Activated naive CD8-positive, alpha-beta T cell treated with anti-CD3 and anti-CD28 coated beads, Interleukin-2, amount 10 ng/mL, durations not matched to agents 7 days and 5 days (primary cell): ENCODE data around the gene CRIM1. TPM values are rescaled to one million over a fixed set of nuclear protein-coding genes. Genes with fewer than 3 reads are reported as not detected.

ENCODE experiments used
- ATAC-seq: fragments of 150-1000 bp; cut with Tn5 transposase; one replicate; pipeline ENCODE4 v1.10.0; 2021; ENCODE audit warnings: low read depth, moderate library complexity
- POLR2A ChIA-PET: fragments of 350-600 bp; sonication (Branson Sonifier 250); formaldehyde crosslinking; loops from one replicate; lab custom pipeline; 2021; ENCODE audit warnings: antibody characterized with exemption; lab: Charles Lee
- DNase-seq: peaks from one replicate; pipeline ENCODE4 v3.0.0; 2021
- H3K27ac Mint-ChIP-seq: one replicate; pipeline ENCODE4 v1.8.0; 2022; ENCODE audit warnings: mild to moderate bottlenecking, mixed read lengths
- H3K27me3 Mint-ChIP-seq: one replicate; pipeline ENCODE4 v1.8.0; 2022; ENCODE audit warnings: mild to moderate bottlenecking, moderate library complexity, mixed read lengths
- H3K36me3 Mint-ChIP-seq: one replicate; pipeline ENCODE4 v1.8.0; 2021; ENCODE audit warnings: mild to moderate bottlenecking, mixed read lengths
- H3K4me1 Mint-ChIP-seq: one replicate; pipeline ENCODE4 v1.8.0; 2021; ENCODE audit warnings: mixed read lengths
- H3K4me3 Mint-ChIP-seq: one replicate; pipeline ENCODE4 v1.8.0; 2022; ENCODE audit warnings: mild to moderate bottlenecking, moderate library complexity, mixed read lengths
- H3K9me3 Mint-ChIP-seq: one replicate; pipeline ENCODE4 v1.8.0; 2021; ENCODE audit warnings: mixed read lengths
- total RNA-seq, 2 experiments: library from RNA; stranded (reverse); gene quantifications; one replicate each; pipeline ENCODE4 v1.2.3, GENCODE V29; 2021

Gene CRIM1
- total RNA-seq, 2 experiments from 2014 or later, result 3.2 to 3.5 TPM

DNA sequence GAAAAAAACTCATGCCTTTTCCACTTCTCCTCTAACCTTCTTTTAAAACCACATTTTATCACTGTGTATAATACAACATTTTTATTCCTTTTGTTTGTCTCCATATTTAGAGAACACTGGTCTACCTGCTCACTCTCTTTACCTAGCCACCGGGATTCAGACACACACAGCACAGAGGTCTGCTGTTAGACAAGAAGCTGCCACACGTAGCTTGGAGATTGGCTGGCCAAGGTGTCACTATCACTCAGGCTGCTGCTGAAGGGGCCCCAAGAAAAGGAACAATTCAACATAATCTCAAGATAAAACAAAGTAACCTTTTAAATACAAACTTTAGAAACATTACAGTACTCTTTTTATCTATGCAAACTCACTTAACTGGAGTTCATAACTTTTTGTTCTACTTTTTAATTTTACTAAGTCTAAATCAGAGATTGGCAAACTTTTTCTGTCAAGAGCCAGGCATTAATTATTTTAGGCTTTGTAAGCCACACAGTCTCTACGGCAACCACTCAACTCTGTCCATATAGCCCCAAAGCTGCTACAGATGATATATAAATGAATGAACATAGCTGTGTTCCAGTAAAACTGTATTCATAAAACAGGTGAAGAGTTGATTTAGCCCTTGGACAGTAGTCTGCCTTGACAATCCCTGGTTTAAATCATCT lies 216.6 kb downstream of the CRIM1 start:
- H3K4me1 Mint-ChIP-seq, result no peaks in the 10 kb centered on the region
- H3K4me3 Mint-ChIP-seq, result no peak overlapping the region
- DNase-seq, result no peak
- no peaks in the 10 kb centered on the region for H3K9me3 Mint-ChIP-seq
- POLR2A ChIA-PET, result no interaction called here
- no peaks in the 10 kb centered on the region for H3K27me3 Mint-ChIP-seq
- ATAC-seq, result no peak
- no peak overlapping the region for H3K27ac Mint-ChIP-seq
- peaks cover 26% of the 10 kb centered on the region for H3K36me3 Mint-ChIP-seq

DNA sequence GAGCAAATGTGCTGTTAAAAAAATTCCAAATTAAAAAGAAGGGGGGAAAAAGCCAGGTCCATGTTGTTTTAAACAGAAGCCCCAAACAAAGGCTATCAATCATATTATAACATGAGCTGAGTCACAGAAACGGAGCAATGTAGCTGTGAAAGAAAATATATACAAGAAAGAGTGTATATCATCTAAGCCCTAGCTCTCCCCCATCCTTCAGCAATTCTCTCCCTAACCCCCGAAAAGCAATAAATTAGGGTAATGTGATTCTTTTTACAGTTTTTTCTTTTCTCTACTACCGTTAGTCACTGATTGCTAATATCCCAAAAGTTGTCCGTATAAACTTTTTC lies 217.1 kb downstream of the CRIM1 start:
- H3K9me3 Mint-ChIP-seq, result no peaks in the 10 kb centered on the region
- no peak overlapping the region for H3K4me3 Mint-ChIP-seq
- H3K4me1 Mint-ChIP-seq, result no peaks in the 10 kb centered on the region
- H3K36me3 Mint-ChIP-seq, result peaks cover 29% of the 10 kb centered on the region
- no peak overlapping the region for H3K27ac Mint-ChIP-seq
- POLR2A ChIA-PET, result no interaction called here
- no peak for DNase-seq
- H3K27me3 Mint-ChIP-seq, result no peaks in the 10 kb centered on the region
- ATAC-seq, result no peak

DNA sequence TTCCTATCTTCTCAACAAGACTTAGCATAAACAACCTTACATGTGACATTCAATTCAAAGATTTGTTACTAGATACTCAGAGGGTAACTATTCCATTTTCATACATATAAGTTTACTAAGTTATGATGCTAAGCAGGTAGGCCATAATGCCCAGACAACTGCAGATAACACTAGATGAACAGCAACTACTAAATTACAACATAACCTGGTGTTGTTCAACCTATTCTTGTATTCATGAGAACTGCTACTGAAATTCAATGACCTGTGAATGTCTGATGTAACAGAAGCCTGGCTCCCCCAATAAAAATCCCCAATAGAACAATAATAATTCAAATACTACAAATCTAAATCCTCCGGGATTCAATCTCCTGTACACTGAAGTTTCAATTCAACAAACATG lies 217.6 kb downstream of the CRIM1 start:
- Mint-ChIP-seq H3K36me3 (peaks cover 33% of the 10 kb centered on the region), H3K9me3 (no peaks in the 10 kb centered on the region), H3K4me1 (no peaks in the 10 kb centered on the region), H3K4me3 (no peak overlapping the region), H3K27me3 (no peaks in the 10 kb centered on the region), H3K27ac (no peak overlapping the region)
- POLR2A ChIA-PET, result no interaction called here
- ATAC-seq (no peak), DNase-seq (no peak)

DNA sequence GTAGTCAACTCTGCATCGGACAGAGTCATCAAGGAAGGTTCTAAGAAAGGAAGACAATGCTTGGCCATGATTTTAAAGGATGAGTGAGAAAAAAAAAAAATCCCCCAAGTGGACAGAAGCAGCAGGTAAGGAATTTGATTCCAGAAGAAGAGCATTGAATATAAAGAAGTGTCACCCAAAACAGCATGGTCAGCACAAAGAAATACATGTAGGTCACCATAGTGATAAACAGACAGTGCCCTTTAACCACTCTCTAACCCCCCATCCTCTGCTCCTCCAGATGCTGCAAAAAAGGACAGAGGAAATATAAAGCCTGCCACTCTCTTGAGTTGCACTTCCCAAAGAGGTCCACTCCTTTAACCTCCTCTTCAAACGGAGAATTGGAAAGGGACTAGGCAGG lies 219.0 kb downstream of the CRIM1 start:
- H3K4me3 Mint-ChIP-seq, result no peak overlapping the region

DNA sequence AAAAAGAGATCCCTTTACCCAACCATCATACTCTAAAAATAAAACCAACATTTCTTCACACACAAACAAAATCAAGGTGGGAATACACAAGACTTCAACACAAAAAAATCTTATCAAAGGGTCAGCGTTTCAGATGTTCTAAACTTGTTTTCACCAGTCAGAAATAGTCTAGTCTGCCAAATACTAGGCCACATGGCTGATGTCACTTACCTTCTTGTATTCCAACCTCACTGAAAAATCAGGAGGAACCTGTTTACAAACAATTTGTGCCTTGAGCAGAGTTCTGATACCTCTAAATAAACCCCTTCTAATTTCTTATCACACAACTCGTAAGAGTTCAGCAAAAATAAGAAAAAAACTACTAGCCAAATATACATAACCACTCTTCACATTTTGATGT lies 222.3 kb downstream of the CRIM1 start:
- Mint-ChIP-seq H3K27me3 (no peaks in the 10 kb centered on the region), H3K27ac (no peak overlapping the region), H3K9me3 (peaks cover 1% of the 10 kb centered on the region), H3K4me3 (no peak overlapping the region), H3K36me3 (peaks cover 69% of the 10 kb centered on the region), H3K4me1 (no peaks in the 10 kb centered on the region)
- DNase-seq, result no peak
- no peak for ATAC-seq
- POLR2A ChIA-PET, result no interaction called here

More for the DNA sequence above, 219.0 kb downstream of the CRIM1 start:
- no peaks in the 10 kb centered on the region for H3K4me1 Mint-ChIP-seq
- DNase-seq (no peak), ATAC-seq (no peak)
- H3K36me3 Mint-ChIP-seq, result peaks cover 47% of the 10 kb centered on the region
- no peaks in the 10 kb centered on the region for H3K27me3 Mint-ChIP-seq
- POLR2A ChIA-PET, result no interaction called here
- H3K9me3 Mint-ChIP-seq, result no peaks in the 10 kb centered on the region
- H3K27ac Mint-ChIP-seq, result no peak overlapping the region

DNA sequence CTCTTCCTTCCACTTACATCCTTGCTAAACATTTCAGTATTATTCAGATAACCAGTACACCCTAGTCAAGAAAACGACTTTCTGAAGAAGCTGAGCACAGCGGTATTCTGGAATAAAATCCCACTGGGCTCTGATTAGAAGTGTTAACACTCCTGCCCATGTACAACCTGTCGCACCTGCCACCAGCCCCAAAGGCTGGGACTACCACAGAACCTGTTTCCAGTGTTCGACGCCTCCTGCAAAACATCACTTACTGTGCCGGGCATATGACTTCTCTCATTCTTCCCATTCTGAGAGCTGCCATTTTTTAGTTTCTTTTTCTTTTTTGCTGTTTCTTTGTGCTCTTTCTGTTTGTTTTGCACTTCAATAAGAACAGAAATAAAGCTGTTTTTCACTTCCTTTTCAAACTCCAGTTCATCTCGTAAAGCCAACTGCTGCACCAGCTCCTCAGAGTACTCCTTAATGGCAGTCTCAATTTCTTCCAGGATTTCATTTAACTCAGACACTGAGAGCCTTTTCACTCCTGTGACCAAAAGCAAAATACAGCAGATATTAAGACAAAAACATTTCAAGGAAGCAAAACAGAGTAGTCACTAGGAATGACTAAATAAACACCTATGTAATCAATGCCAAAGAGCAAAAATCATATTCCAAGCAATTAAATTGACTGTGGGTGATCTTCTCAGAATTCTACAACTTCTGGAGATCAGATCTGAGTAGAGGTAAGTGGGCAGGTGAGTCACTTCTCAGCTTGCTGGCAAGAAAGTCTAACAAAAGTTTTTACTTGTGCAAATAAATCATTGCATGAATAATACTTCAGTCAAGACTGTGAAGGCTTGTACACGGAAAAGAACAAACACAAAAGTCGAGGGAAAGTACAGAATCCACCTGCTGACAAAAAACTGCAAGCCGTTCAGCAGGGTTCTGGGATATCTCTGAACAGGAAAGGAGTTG lies 223.0 kb downstream of the CRIM1 start:
- peaks cover 1% of the 10 kb centered on the region for H3K9me3 Mint-ChIP-seq
- H3K36me3 Mint-ChIP-seq, result peaks cover 69% of the 10 kb centered on the region
- H3K27ac Mint-ChIP-seq, result no peak overlapping the region
- DNase-seq, result no peak
- POLR2A ChIA-PET, result no interaction called here
- no peaks in the 10 kb centered on the region for H3K4me1 Mint-ChIP-seq
- ATAC-seq, result no peak
- no peak overlapping the region for H3K4me3 Mint-ChIP-seq
- no peaks in the 10 kb centered on the region for H3K27me3 Mint-ChIP-seq

DNA sequence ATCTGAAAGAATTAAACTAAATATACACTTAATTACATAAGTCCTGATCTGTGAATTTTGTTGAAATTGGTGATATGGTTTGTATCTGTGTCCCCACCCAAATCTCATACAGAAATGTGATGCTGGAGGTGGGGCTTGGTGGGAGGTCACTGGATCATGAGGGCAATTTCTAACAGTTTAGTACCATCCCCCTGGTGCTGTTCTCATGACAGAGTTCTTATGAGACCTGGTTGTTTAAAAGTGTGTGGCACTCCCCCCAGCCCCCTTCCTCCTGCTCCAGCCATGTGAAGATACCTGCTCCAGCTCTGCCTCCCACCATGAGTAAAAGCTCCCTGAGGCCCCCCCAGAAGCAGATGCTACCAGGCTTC lies 223.7 kb downstream of the CRIM1 start:
- Mint-ChIP-seq H3K4me3 (no peak overlapping the region), H3K36me3 (peaks cover 68% of the 10 kb centered on the region), H3K4me1 (no peaks in the 10 kb centered on the region), H3K27ac (no peak overlapping the region), H3K27me3 (no peaks in the 10 kb centered on the region), H3K9me3 (peaks cover 1% of the 10 kb centered on the region)
- POLR2A ChIA-PET, result no interaction called here
- DNase-seq (no peak), ATAC-seq (no peak)

DNA sequence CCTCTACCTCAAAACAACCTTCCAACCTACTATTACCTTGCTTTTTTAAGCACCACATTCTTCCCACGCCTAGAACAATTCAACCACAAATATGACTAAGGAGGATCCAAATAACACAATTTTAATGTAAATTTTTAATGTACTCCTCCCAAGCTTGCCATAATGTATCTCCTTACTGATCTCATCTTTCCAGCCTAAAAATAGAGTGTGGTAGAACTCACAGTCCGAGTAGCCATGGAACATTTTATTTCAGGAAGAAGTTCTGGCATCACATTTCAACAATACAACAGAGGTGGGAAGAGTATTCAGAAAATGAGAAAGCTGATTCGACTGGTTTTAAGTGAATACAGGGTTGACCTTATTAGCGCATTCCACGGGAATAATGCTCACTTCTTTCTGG lies 227.0 kb downstream of the CRIM1 start:
- no peak overlapping the region for H3K4me3 Mint-ChIP-seq
- peaks cover 70% of the 10 kb centered on the region for H3K36me3 Mint-ChIP-seq
- DNase-seq, result no peak
- no peak for ATAC-seq
- H3K27ac Mint-ChIP-seq, result no peak overlapping the region
- POLR2A ChIA-PET, result no interaction called here
- H3K4me1 Mint-ChIP-seq, result no peaks in the 10 kb centered on the region
- H3K9me3 Mint-ChIP-seq, result peaks cover 1% of the 10 kb centered on the region
- no peaks in the 10 kb centered on the region for H3K27me3 Mint-ChIP-seq

DNA sequence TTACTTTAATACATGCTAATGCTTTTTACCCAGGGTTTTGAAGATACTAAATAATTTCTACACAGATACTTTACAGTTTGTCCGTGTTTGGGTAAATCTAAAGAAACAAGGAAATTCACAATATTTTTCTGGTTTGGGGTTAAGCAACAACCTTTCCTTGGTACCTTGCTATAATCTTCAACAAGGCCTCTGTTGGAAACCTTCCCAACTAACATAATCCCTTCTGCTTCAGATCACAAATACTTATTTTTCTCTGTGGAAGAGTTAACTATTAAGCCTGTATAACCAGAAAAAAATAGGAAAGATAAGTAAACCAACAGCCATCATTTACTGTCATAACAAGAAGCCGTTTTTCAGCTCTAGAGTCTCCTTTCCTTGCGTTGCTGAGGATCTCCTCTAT lies 227.4 kb downstream of the CRIM1 start:
- POLR2A ChIA-PET, result no interaction called here
- ATAC-seq (no peak), DNase-seq (no peak)
- H3K36me3 Mint-ChIP-seq, result peaks cover 66% of the 10 kb centered on the region
- H3K27me3 Mint-ChIP-seq, result no peaks in the 10 kb centered on the region
- no peak overlapping the region for H3K27ac Mint-ChIP-seq
- no peak overlapping the region for H3K4me3 Mint-ChIP-seq
- H3K4me1 Mint-ChIP-seq, result no peaks in the 10 kb centered on the region
- peaks cover 1% of the 10 kb centered on the region for H3K9me3 Mint-ChIP-seq

DNA sequence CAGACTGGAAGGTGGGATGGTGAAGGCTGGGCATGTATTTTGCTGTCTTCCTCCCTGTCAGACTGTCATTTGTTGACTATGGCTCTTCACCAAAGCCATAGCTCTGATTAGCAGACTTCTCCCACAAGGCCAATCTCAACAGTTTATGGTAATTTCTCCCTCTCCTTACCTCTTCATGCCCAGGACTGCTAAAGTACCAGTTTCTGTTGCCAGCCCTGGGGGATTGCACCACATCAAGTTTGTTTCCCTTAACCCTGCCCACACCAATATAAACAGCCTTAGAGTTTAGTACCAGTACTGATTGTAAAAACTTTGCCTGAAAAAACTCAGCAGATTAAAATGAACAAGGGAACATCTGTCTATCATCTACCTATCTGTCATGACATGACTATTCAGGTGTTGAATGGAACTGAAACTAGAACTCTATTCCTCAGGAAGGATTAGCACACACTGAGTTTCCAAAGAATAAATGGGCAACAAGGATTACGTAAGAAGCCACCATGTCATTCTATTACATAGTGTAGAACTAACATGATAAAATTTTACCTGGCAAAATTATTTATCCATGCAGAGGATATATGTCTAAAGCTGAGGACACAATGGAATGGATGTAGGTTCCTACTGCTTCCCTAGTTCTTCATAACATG lies 228.7 kb downstream of the CRIM1 start:
- Mint-ChIP-seq H3K4me3 (no peak overlapping the region), H3K27ac (no peak overlapping the region), H3K4me1 (no peaks in the 10 kb centered on the region), H3K36me3 (peaks cover 53% of the 10 kb centered on the region), H3K9me3 (peaks cover 1% of the 10 kb centered on the region), H3K27me3 (no peaks in the 10 kb centered on the region)
- ATAC-seq (no peak), DNase-seq (no peak)
- POLR2A ChIA-PET, result no interaction called here

DNA sequence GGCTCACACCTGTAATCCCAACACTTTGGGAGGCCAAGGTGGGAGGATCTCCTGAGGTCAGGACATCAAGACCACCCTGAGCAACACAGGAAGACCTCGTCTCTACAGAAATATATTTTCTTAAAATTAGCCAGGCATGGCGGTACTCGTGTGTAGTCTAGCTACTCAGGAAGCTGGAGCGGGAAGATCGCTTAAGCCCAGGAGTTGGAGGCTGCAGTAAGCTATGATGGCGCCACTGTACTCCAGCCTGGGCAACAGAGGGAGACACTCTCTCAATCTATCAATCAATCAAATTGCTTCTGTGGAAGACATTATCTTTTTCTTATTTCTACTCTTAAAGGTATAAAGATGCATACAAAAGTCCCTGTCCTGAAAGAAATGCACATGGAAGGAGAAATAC lies 231.1 kb downstream of the CRIM1 start:
- H3K4me1 Mint-ChIP-seq, result no peaks in the 10 kb centered on the region
- H3K36me3 Mint-ChIP-seq, result peaks cover 30% of the 10 kb centered on the region
- H3K27ac Mint-ChIP-seq, result no peak overlapping the region
- POLR2A ChIA-PET, result no interaction called here
- H3K4me3 Mint-ChIP-seq, result no peak overlapping the region
- H3K27me3 Mint-ChIP-seq, result no peaks in the 10 kb centered on the region
- H3K9me3 Mint-ChIP-seq, result no peaks in the 10 kb centered on the region
- ATAC-seq (no peak), DNase-seq (no peak)

DNA sequence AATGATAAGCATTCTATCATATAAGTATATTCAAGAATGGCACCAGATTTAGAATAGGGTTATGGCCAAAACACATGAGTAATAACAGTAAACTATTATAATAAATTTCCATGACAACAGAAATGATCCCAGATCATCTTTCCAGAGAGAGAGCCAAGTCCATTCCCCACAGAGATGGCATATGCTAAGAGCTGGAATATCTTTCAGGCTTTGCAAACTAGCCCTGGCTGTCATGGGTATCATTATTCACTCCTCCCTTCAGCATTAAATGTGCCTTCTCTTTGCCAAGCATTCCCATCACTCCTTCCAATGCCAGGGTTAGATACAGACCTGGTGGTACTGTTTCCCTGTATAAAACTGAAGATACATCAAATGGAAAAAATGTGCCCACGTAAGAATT lies 231.5 kb downstream of the CRIM1 start:
- H3K9me3 Mint-ChIP-seq, result no peaks in the 10 kb centered on the region
- DNase-seq (no peak), ATAC-seq (no peak)
- POLR2A ChIA-PET, result no interaction called here
- H3K27ac Mint-ChIP-seq, result no peak overlapping the region
- no peaks in the 10 kb centered on the region for H3K4me1 Mint-ChIP-seq
- H3K36me3 Mint-ChIP-seq, result peaks cover 30% of the 10 kb centered on the region
- no peak overlapping the region for H3K4me3 Mint-ChIP-seq
- H3K27me3 Mint-ChIP-seq, result no peaks in the 10 kb centered on the region

DNA sequence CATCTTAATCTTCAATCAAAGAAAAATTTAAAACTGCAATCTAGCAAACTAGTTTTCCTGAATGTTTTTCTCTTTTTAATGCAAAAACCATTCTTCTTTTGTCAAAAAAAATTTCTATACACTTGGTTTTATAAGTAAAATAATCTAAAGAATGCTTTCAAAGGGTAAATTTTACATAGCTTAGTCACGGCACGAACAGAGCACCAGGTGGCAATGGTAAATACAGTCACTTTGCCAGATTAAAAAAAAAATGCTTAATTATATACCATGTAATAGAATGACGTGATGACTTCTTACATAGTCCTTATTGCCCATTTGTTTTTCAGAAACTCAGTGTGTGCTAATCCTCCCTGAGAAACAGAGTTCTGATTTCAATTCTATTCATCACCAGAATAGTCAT lies 232.0 kb downstream of the CRIM1 start:
- Mint-ChIP-seq H3K4me3 (no peak overlapping the region), H3K36me3 (peaks cover 28% of the 10 kb centered on the region), H3K27me3 (no peaks in the 10 kb centered on the region), H3K9me3 (no peaks in the 10 kb centered on the region), H3K4me1 (no peaks in the 10 kb centered on the region), H3K27ac (no peak overlapping the region)
- DNase-seq (no peak), ATAC-seq (no peak)
- POLR2A ChIA-PET, result no interaction called here

DNA sequence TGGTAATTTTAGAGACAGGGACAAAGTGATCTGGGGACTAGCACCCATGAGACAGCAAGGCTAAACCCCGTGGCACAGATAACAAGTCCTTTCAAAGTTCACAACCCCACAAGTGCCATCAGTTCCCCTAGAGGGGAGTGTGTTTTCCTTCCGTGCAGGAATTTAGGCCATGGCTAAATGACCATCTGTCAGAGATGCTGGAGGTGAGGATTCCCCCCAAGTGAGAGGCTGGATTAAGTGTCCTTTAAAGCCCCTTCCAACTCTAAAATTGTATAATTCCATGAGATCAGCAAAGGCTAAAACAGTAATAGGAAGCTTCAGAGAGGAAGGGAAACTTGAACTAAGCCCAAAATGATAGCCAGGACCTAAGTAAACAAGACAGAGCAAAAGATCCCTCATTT lies 233.7 kb downstream of the CRIM1 start:
- peaks cover 29% of the 10 kb centered on the region for H3K36me3 Mint-ChIP-seq
- no peaks in the 10 kb centered on the region for H3K9me3 Mint-ChIP-seq
- peaks cover 3% of the 10 kb centered on the region for H3K4me1 Mint-ChIP-seq
- H3K27ac Mint-ChIP-seq, result no peak overlapping the region
- no peak for DNase-seq
- POLR2A ChIA-PET, result no interaction called here
- H3K27me3 Mint-ChIP-seq, result no peaks in the 10 kb centered on the region
- H3K4me3 Mint-ChIP-seq, result no peak overlapping the region
- no peak for ATAC-seq
